ENCODE results near the gene IGFBP5.

Gene IGFBP5

DNA sequence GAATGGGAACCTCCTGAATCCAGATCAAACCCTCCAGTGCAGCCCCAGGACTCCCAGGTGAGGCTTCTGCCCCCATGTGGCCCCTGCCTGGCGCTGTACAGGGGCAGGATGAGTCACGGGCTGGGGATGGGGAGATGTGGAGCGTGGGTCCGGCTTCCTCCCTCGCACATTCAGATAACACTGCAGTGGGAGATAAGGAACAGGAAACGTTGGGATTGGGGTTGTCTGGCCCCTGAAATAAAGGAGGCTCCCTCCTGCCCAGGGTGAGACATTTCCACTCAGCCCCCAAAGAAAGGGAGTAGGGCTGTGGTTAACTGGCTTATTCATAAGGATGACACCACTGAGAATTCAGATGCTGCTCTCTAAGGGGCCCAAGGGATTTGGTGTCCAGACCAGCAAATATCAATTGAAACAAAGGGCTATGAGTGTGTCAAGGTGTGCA lies 30.7 kb downstream of the IGFBP5 start:
- no peak for DNase-seq (ENCODE audit: low read depth)

GRCh38 chr2:216663846-216664245 lies 31.5 kb downstream of the IGFBP5 start:
- no peak for DNase-seq (ENCODE audit: low read depth)

- DNase-seq (ENCODE audit: low read depth), result no peak
These were observed 32.2 kb downstream of the IGFBP5 start for GRCh38 chr2:216663106-216663505.

DNA sequence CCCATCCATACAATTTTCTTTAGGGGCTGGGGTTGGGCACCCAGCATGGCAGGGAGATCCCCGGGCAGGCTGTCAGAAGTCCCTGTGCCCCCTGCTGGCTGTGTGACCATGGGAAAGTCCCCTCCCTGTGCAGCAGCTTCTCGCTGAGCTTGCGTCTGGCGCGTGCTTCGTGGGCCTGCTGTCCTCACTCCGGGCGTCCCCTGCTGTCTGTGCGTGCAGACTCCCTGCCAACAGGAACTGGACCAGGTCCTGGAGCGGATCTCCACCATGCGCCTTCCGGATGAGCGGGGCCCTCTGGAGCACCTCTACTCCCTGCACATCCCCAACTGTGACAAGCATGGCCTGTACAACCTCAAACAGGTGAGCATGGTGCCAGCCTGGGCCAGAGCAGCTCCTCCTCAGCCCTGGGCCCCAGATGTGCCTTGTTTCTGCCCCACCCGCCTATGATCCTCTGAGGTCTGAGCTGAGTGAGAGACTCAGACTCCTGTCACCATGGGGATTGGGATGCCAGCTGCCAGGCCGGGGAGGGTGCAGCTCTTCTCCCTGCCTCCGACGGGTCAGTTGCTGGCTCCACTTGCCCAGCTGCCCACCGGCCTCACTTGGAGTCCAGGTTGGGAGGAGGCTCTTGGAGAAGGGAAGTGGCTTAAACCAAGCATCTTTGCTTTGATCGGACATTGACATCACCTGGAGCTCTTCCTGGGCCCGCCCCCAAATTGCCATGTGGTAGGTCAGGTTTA lies 33.5 kb downstream of the IGFBP5 start:
- DNase-seq (ENCODE audit: low read depth), result no peak

DNA sequence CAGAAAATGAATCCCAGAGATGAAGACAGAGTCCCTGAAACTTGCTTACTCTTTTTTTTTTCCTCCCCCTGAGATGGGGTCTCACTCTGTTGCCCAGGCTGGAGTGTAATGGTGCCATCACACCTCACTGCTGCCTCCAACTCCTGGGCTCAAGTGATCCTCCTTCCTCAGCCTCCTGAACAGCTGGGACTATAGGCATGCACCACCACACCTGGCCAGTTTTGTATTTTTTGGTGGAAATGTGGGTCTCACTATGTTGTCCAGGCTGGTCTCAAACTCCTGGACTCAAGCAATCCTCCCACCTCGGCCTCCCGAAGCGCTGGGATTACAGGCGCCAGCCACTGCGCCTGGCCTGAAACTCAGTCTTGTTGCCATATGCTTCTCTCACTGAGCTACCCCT lies 34.3 kb downstream of the IGFBP5 start:
- no peak for DNase-seq (ENCODE audit: low read depth)

- no peak for DNase-seq (ENCODE audit: low read depth)
These were observed 34.9 kb downstream of the IGFBP5 start for GRCh38 chr2:216660496-216660895.

- no peak for DNase-seq (ENCODE audit: low read depth)
These were observed 36.1 kb downstream of the IGFBP5 start for GRCh38 chr2:216659276-216659675.

DNA sequence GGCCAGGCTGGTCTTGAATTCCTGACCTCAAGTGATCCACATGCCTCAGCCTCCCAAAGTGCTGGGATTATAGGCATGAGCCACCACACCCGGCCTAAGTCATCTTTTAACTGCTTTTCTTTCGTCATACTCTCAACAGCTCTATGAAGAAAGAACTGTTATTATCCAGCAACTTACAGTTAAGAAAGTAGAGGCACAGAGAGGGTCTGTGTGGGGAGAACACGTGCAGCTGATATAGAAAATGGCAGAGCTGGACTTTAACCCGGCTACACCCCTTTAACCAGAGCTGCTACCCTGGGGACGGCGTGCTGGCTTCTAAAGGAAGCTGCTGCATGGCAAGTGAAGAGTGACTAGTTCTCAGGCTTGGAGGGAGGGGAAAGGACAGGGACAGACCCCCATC lies 36.6 kb downstream of the IGFBP5 start:
- DNase-seq (ENCODE audit: low read depth), result no peak

DNA sequence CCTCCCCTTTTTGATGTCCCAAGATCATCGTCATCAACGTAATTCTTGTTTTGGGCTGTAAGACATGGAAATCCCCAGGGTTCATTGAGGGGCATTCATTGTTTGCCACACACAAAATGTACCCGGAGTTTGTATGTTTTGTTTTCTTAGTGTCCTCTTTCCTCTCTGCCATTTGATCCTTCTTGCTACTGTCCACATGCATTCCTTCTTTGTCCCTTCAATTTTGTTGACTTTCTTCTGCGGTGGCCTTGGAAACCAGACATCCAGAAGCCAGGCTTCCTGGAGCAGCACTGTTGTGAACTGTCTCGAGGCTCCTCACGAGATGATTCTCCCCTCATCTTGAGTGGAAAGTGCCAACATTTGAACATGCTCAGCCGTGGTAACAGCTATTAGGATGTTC lies 37.4 kb downstream of the IGFBP5 start:
- no peak for DNase-seq (ENCODE audit: low read depth)

GRCh38 chr2:216657086-216657855 lies 38.1 kb downstream of the IGFBP5 start:
- DNase-seq (ENCODE audit: low read depth), result no peak

DNA sequence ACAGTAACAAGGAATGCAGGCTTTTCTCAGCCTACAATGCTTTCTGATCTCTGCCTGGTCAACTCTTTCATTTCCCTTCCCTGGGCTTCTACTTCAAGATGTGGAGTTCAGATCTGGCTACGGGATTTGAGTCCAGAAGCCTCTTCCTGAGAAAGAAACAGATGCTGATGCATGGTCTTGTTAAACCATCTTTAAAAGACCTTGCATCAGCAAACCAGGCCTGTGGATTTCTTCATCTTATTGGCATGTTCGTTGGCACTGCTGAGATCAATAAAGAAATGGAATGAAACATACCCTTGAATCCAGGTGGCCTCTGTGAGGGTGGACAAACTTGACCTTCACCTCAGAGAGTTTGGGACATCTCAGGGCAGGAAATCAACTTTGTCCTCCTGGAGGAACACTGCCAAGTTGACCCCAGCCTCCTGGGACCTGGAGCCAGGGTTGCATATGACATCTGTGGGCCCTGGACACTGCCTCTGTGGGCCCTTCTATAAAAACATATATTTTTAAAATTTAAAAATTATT lies 40.8 kb downstream of the IGFBP5 start:
- no peak for DNase-seq (ENCODE audit: low read depth)

DNA sequence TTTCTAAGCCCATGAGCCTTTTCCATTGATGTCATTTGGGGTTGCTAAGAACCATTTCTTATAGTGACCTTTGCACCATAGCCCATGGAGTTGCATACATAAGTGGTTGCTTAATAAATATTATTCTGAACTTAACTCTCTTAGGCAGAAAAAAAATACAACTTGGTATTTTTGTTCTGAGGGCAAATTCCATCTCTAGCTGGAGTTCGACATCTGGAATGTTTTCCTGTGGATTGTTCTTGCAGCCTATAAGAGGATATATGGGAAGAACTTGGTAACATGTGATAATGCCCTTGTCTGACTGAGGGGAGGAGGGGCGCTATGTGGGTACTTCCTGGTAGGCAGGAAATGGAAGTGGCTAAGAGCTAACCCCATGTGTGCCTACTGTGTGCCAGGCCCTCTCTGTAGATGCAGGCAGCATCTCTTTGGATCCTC lies 41.4 kb downstream of the IGFBP5 start:
- no peak for DNase-seq (ENCODE audit: low read depth)

DNA sequence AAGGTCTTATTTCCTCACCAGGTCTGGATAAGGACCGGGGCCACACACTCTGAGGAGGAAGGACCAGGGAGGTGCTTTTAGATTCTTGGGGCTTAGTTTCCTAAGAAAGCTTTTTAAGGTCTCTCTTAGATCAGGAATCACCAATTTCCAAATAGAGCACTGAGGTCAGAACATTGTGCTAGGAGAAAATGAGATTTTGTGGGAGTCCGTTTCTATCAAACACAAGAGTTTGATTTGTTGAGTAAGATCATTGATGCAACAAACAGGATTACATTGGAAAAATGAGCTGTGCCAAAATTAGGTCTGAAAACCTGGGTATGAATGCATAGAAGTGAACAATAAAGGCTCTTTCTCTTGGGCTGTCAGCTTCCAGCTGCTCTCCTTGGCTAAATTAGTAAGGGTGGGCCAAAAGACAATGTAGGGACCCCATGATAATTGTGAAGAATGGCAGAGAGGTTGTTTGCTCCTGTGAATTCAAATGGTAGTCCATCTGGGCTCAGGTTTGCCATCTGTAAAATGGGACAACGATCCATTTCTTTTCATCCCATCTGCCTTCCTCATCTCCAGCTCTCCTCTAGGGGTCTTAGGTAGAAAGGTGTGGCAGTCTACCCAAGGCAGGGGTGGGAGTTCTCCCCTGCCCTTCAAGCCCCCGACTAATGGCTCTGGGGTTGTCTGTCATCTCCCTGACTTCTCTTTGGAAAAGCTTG lies 42.1 kb downstream of the IGFBP5 start:
- no peak for DNase-seq (ENCODE audit: low read depth)

GRCh38 chr2:216652566-216652965 lies 42.8 kb downstream of the IGFBP5 start:
- DNase-seq (ENCODE audit: low read depth), result no peak

DNA sequence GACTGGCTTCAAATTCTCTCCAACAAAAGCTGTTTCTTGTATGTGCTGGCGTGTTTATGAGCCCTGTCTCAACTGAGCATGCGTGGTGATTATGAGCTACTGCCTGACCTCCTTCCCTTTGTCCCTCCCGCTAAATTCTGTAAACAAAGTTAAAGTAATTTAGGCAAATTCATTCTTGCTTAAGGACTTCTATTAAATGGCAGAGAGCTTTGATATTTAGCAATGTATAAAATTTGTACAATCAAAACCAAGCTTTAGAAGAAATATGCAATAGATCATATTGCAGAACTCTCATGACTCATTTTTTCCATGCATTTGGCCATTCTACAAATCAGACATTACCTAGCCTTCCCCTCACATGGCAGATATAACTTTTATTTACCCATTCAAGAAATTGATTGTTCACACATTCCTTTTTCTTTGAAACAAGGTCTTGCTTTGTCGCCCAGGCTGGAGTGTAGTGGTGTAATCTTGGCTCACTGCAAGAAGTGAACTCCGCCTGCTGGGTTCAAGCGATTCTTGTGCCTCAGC lies 43.9 kb downstream of the IGFBP5 start:
- DNase-seq (ENCODE audit: low read depth), result peak; percentile 40

GRCh38 chr2:216650626-216651257 lies 44.6 kb downstream of the IGFBP5 start:
- no peak for DNase-seq (ENCODE audit: low read depth)

- DNase-seq (ENCODE audit: low read depth), result no peak
These were observed 45.8 kb downstream of the IGFBP5 start for GRCh38 chr2:216649574-216649973.

DNA sequence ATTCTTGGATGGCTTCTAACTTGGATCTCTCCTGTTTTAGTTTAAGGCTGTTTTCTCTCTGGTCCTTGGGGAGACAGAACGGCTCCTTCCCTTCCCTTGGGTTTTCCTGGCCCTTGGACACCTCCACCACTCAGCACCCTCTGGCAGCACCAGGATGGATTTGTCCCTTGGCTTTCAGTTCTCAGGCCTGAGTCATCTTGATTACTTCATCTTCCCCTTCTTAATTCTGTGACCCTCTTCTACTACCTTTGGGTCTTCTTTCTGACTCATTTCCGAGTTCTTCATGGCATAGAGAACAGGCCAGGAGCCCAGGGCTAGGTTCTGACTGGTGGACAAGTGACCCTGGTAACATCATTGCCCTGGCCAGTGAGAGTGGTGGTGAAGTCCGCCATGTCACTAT lies 47.2 kb downstream of the IGFBP5 start:
- no peak for DNase-seq (ENCODE audit: low read depth)

GRCh38 chr2:216646116-216646515 lies 49.2 kb downstream of the IGFBP5 start:
- DNase-seq (ENCODE audit: low read depth), result no peak

DNA sequence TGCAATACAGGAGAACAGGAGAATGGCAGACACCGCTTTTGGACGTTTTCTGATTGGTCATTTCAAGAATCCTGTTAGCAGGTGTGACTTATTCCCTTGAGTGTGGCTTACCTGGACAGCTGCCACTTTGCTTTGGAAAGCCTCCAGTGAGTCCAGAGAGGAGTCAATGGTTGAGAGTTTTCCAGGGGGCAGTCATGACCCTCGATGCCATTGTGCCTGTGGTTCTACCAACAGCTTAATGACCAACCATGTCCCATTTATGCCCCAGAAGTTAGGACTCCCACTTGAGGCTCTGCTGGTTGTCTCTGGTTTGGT lies 49.8 kb downstream of the IGFBP5 start:
- no peak for DNase-seq (ENCODE audit: low read depth)

- no peak for DNase-seq (ENCODE audit: low read depth)
These were observed 50.3 kb downstream of the IGFBP5 start for GRCh38 chr2:216644842-216645635.

All from stromal cell of bone marrow (primary cell).